Cerebellar cortex (tissue), 1 donor: ENCODE measurements around the gene PSTPIP1.

Source experiments
- DNase-seq: peaks from one replicate; pipeline ENCODE4 v3.0.0-alpha.2; 2015; ENCODE audit warnings: low spot score

The PSTPIP1 gene

DNA sequence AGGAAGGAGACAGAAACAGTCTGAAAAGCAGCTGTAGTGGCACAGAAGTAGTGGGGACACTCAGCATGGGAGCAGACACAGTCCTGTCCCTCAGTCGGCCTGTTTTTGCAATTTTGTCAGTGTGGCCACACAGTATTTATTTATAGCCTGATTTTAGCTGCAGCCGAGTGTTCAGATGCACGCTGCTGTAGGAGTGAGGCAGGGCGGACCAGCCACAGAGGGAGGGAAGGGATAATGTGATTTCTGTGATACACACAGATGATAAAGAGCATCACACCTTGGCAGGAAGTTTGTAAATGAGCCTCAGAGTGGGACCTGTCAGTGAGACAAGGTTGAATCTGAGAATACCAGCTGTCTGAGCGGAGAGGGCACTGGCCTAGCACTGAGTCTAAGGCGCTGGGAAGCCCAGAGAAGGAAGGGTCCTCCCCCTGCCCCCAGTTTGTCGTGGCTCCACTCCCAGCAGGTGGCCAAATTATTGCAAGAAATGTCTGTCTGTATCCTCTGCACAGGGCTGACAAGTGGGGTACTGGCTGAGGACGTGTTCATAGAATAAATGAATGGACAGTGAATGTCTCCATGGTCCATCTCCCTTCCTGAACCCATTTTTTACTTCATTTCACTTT, 3.8 kb downstream of the PSTPIP1 start:
- no peak for DNase-seq

GRCh38 chr15:76999996-77000395, 5.1 kb downstream of the PSTPIP1 start:
- no peak for DNase-seq

GRCh38 chr15:77001351-77001750, 6.4 kb downstream of the PSTPIP1 start:
- DNase-seq, result no peak

DNA sequence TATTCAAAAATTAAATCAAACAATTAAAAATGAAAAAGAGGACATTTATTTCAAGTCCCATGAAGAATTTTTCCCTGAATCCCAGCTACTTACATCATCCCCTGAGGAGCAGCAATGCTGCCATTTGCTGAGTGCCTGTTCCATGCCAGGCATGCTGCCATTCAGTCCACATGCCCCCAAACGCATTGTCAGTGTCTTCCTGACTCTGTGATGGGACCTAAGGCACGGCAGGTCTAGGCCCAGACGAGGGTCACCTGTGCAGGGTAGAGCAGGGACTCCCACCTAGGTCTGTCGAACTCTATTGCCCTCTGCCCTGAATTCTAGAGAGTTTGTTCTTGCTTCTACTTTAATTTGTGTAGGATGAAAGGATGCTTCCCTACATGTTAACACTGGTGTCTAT, 7.0 kb downstream of the PSTPIP1 start:
- no peak for DNase-seq

- no peak for DNase-seq
Observed at GRCh38 chr15:77002436-77002835, 7.5 kb downstream of the PSTPIP1 start.

GRCh38 chr15:77002954-77003912, 8.3 kb downstream of the PSTPIP1 start:
- no peak for DNase-seq

DNA sequence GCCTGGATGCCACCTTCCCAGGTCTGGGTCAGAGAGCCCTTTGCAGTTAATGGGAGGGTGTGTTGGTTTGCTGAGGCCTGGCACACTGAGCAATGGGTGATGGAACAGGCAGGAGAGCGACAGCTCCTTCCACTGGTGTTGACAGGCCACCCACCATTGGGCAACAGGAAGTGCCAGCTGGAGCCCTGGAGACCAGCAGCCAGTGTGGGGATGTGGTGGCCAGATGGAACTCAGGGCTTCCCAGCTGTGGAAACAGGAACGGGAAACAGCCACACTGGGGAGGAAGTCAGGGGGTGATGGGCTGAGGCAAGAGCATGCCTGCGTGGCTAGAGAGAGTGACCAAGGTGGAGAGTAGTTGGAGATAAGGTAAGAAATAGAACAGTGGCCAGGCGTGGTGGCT, 9.3 kb downstream of the PSTPIP1 start:
- DNase-seq, result no peak

DNA sequence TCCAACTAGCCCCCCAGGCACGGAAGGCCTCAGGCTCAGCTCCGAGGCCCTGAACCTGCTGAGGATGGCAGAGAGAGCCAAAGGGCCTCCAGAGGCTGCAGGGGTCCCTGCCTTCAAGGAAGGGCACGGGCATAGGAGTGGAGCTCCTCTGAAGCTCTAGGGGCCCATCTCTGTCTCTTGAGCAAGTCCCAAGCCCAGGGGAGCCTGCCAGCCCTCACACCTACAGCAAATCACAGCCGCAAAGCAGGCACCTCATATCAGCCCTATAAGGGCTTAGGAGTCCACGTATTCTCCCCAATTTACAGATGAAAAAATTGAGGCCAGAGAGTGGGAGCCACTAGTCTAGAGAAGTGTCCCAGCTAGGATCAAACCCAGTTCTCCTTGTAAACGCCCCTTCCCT, 14.2 kb downstream of the PSTPIP1 start:
- DNase-seq, result no peak

DNA sequence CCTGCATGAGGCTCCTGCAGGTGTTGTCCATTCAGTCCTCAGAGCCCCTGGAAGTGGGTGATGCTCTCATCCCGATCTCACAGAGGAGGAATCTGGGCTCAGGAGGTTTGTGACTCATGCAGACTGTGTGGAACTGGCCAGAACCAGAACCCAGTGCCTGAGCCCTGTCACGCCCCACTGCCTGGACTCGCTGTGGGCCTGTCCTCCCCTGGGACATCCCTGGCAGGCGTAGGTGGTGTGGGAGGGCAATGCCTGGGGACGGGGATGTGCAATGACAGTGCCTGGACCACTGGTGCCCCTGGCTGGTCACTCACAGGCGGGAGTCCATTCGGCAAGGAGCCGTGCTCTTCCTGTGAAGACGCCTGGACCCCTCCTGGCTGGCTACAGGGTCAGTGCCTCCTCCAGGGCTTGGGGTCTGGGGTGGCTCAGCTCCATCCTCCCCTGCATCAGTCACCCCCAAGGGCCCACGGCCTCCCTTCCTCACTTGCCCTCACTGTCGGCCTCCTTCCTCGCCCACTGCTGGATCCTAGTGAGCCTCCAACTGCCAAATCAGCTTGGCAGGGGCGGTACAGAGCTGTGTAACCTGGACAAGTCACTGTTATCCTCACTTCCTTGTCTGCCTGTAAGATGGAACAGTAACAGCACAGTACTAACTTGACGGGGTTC, 14.9 kb downstream of the PSTPIP1 start:
- DNase-seq, result no peak

DNA sequence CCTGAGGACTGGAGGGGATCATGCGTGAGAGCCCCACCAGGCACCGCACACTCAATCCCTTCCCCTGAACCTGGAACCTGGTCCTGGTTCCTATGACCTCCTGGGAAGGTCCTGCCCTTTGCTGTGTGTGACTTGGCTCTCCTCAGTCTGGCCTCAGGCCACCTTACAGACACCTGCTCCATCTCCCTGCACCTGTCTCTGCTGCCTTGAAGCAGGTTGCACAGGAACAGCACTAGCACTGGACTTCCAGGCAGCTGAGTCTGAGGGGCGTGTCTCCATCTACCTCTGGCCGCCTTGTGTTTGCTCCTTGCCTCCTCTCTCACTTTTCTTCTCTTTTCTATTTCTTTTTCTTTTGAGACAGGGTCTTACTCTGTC, 15.4 kb downstream of the PSTPIP1 start:
- no peak for DNase-seq

DNA sequence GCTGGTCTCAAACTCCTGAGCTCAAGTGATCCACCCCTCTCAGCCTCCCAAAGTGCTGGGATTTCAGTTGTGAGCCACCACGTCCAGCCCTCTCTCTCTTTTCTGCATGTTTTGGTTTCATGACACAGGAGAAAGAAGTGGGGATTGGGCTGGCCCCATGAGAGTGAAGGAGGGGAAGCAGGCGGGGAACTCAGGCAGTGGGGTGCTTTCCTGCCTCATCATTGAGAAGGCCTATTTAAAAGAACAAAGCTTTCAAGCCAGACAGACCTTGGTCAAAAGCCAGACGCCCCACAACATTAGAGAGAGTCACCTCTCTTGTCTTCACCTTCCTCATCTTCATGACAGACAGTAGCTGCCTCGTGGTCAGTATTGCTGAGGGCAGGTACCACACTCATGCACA, 15.9 kb downstream of the PSTPIP1 start:
- DNase-seq, result no peak

GRCh38 chr15:77012117-77012712, 17.3 kb downstream of the PSTPIP1 start:
- DNase-seq, result no peak

DNA sequence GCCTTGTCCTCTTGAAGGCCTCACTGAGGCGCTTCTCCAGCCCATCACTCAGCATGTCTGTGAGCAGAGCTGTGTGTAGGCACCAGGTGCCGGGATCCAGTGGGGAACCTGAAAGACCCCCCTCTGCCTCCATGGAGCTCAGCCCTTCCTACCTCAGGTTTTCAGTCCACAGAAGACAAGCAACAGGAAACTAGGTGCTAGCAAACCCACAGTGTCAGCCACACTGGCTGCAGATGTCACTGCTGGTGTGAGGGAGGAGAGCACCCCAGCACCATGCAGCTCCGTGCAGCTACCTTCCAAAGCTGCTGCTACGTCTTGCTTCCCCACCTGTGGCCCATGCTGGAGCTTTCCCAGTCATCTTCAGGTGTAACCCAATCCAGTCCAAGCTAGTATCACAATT, 17.9 kb downstream of the PSTPIP1 start:
- no peak for DNase-seq

GRCh38 chr15:77013776-77014131, 18.8 kb downstream of the PSTPIP1 start:
- no peak for DNase-seq

GRCh38 chr15:77014132-77015081, 19.5 kb downstream of the PSTPIP1 start:
- no peak for DNase-seq

DNA sequence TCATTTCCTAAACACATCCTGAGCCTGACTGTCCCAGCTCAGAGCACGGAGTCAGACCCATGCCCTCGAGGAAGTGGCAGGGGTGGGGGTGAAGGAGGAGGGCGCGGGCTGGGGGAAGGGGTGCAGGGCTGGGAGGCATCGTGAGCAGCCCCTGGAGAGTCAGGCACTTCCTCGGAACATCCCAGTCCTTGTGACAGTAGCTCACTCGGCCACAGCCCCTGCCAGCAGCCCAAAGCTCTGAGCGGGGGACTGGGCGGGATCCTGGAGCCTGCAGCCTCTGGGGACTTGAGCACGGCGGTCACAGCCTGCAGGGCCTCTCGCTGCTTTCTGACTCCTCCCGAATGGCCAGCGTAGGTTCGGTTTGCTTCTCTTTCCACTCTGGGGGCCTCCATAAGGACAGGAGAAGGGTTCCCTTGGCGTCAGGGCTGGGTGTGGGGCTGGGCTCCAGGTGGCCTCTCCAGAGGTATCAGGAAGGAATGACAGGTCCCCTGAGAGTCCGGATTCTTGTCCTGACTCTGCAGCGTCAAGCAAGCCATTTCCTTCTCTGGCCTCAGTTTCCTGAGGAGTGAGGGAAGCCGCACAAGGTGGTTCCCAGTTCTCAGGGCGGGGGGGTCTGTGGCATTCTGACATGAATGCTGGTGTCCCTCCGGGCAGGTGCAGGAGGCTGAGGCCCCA, 20.9 kb downstream of the PSTPIP1 start:
- DNase-seq, result no peak

DNA sequence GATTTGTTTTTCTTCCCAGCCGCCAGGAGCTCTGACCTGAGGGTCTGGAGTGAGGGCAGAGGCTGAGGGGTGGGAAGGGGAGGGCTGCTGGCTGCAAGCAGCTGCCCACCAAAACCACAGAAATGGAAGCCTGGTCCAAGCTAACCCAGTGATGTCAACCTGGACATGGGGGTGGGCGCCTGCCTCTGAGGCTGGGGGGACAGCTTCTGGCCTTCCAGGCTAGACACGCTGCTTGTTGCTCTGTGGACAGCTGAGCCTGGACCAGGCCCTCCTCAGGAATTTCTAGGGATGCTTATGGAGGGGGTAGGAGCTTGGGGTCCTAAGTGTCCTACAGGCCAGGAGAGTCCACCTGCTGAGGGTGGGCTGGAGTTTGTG, 21.4 kb downstream of the PSTPIP1 start:
- no peak for DNase-seq

DNA sequence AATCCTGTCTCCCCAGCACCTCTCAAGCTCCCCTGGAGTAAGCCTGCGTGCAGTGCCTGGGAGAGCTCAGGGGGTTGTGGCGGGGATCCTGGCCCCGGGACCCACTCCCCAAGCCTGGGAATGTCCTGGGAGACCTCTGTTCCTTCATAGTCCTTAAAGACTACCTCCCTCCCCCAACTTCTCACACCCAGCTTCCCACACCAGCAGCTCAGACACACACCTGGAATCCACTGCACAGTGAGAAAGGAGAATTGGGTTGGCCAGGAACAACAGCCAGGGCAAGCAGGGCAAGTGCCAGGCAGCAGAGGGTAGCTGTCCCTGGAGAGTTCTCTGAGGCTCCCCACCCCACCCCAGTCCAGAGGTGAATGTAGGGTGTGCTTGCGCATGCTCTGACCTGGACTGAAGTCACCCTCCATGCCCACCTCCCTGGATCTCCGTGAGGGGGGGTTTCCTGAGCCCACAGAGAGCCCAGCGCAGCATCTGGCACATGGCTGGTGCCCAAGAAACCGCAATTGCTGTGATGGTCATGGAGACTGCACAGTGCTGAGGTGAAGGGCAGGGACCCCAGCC, 22.2 kb downstream of the PSTPIP1 start:
- DNase-seq, result no peak

DNA sequence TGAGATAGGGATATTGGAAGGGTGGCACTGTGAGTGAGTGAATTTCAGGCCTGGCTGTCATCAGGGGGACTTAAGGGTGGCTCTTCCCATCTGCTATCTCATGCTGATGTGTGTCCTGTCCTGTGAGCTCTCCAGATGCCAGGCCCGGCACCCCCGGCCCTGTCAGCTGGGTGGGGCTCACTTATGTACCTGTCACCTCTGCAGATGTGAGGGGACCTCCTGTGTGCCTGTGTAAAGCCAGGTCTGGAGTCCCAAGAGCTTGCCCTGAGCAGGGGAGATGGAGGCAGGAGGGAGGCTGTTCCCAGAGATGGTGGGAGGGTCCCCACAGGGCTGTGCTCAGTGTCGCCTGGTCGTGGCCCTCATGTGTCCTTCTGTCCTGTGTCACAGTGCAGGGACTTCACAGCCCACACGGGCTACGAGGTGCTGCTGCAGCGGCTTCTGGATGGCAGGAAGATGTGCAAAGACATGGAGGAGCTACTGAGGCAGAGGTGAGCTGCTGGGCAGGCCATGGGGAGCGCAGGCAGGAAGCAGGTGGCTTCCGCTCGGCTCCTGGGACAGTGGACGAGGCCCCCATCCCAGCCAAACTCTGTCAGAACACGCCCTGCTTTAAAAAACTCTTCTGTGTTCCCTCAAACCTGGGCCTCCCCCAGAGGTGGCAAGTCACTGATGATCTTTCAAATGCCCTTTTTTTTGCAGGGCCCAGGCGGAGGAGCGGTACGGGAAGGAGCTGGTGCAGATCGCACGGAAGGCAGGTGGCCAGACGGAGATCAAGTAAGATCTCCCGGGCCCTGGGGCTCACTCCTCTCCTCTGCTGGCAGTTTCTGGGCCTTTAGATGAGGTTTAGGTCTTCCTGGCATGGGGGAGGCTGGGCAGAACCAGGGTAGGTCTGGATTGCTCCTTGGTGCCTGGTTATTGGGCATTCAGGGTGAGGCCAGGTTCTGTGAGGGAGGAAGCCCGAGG, 23.1 kb downstream of the PSTPIP1 start:
- DNase-seq, result no peak
